CD14-positive monocyte (primary cell): ENCODE data around the gene ZNF423. TPM values are rescaled to one million over a fixed set of nuclear protein-coding genes. Genes with fewer than 3 reads are reported as not detected.

Source experiments
- DNase-seq, 3 donors: peaks; one replicate each; pipeline ENCODE4 v3.0.0-alpha.2; 2011 to 2022
- H2AFZ ChIP-seq: 2 replicates; pipeline ENCODE4 v1.6.0; 2012; ENCODE audit warnings: mild to moderate bottlenecking, low read depth, low read length, inconsistent platforms; ENCODE audit not compliant: insufficient read depth, poor library complexity, severe bottlenecking
- H3K27ac ChIP-seq, 2 donors: 1 replicate in 1 of 2; 2 replicates in 1 of 2; pipeline ENCODE4 v1.5.1; 2012 to 2013; ENCODE audit warnings: low read length in 2 of 2, control low read depth in 1 of 2, inconsistent platforms in 1 of 2, low read depth in 1 of 2, mild to moderate bottlenecking in 1 of 2
- H3K27me3 ChIP-seq, 2 donors: one replicate each; pipeline versions ENCODE4 v1.6.0 to v1.6.1; 2011 to 2013; ENCODE audit warnings: low read length in 2 of 2; ENCODE audit not compliant: control insufficient read depth in 2 of 2, insufficient read depth in 2 of 2
- H3K36me3 ChIP-seq, 2 donors: replicated peaks in 1 of 2; 1 replicate in 1 of 2; 2 replicates in 1 of 2; pipeline versions ENCODE4 v1.5.1 to v1.6.1; 2012 to 2013; ENCODE audit warnings: low read length in 2 of 2, control low read depth in 1 of 2, inconsistent platforms in 1 of 2, mild to moderate bottlenecking in 1 of 2; ENCODE audit not compliant: insufficient read depth in 2 of 2, control insufficient read depth in 1 of 2
- H3K4me1 ChIP-seq, 2 donors: 1 replicate in 1 of 2; 2 replicates in 1 of 2; pipeline versions ENCODE4 v1.5.1 to v1.6.1; 2012 to 2013; ENCODE audit warnings: low read length in 2 of 2, control low read depth in 1 of 2, inconsistent platforms in 1 of 2, mild to moderate bottlenecking in 1 of 2, moderate library complexity in 1 of 2; ENCODE audit not compliant: insufficient read depth in 2 of 2, control insufficient read depth in 1 of 2
- H3K4me2 ChIP-seq: replicated peaks from 2 replicates; pipeline ENCODE3; 2012; ENCODE audit warnings: low read length, moderate library complexity, mild to moderate bottlenecking; ENCODE audit not compliant: poor library complexity, severe bottlenecking; ENCODE audit errors: extremely low read depth
- H3K4me3 ChIP-seq, 3 experiments: fragments of 200-600 bp in 1 of 3; sonication (generic) in 1 of 3; replicated peaks in 1 of 3; 1 replicate in 2 of 3; 2 replicates in 1 of 3; pipeline ENCODE4 v1.5.1; 2011 to 2013; ENCODE audit warnings: low read length in 3 of 3, mild to moderate bottlenecking in 3 of 3, control low read depth in 2 of 3, low read depth in 2 of 3, inconsistent platforms in 1 of 3, moderate library complexity in 1 of 3
- H3K79me2 ChIP-seq: 2 replicates; pipeline ENCODE4 v1.6.0; 2012; ENCODE audit warnings: mild to moderate bottlenecking, control low read depth, inconsistent platforms, low read length, moderate library complexity; ENCODE audit not compliant: insufficient read depth
- H3K9ac ChIP-seq: 2 replicates; pipeline ENCODE4 v1.6.0; 2017; ENCODE audit warnings: low read length, mild to moderate bottlenecking; ENCODE audit not compliant: insufficient read depth, poor library complexity, severe bottlenecking
- H3K9me3 ChIP-seq, 2 donors: replicated peaks in 1 of 2; 1 replicate in 1 of 2; 2 replicates in 1 of 2; pipeline versions ENCODE4 v1.5.1 to v1.6.1; 2012 to 2013; ENCODE audit warnings: low read length in 2 of 2, control low read depth in 1 of 2; ENCODE audit not compliant: control insufficient read depth in 1 of 2, insufficient read depth in 1 of 2
- H4K20me1 ChIP-seq: 2 replicates; pipeline ENCODE4 v1.6.0; 2012; ENCODE audit warnings: mild to moderate bottlenecking, low read length, control low read depth, moderate library complexity; ENCODE audit not compliant: insufficient read depth
- H3K27ac Mint-ChIP-seq, 7 donors: one replicate each; pipeline ENCODE4 v1.8.0; 2020; ENCODE audit warnings: mild to moderate bottlenecking in 7 of 7, mixed read lengths in 7 of 7, moderate library complexity in 6 of 7, inconsistent platforms in 2 of 7
- H3K27me3 Mint-ChIP-seq, 3 donors: one replicate each; pipeline ENCODE4 v1.8.0; 2021 to 2022; ENCODE audit warnings: low read depth in 3 of 3, mild to moderate bottlenecking in 3 of 3, mixed read lengths in 3 of 3, moderate library complexity in 3 of 3, inconsistent platforms in 1 of 3
- H3K36me3 Mint-ChIP-seq, 2 donors: one replicate each; pipeline ENCODE4 v1.8.0; 2020; ENCODE audit warnings: mixed read lengths in 2 of 2, inconsistent platforms in 1 of 2, mild to moderate bottlenecking in 1 of 2
- H3K4me1 Mint-ChIP-seq: one replicate; pipeline ENCODE4 v1.8.0; 2020; ENCODE audit warnings: mild to moderate bottlenecking, mixed read lengths
- H3K4me3 Mint-ChIP-seq, 2 donors: one replicate each; pipeline ENCODE4 v1.8.0; 2020; ENCODE audit warnings: mild to moderate bottlenecking in 2 of 2, mixed read lengths in 2 of 2, moderate library complexity in 1 of 2
- H3K9me3 Mint-ChIP-seq, 7 donors: one replicate each; pipeline ENCODE4 v1.8.0; 2020 to 2022; ENCODE audit warnings: mixed read lengths in 7 of 7, mild to moderate bottlenecking in 6 of 7, moderate library complexity in 6 of 7, inconsistent platforms in 2 of 7
- WGBS: methylation state at CpG from one replicate; pipeline ENCODE4 v1.1.5; 2013; ENCODE audit warnings: missing lambda C conversion rate; ENCODE audit not compliant: insufficient coverage; 5-methylcytosine and 5-hydroxymethylcytosine counted together
- intact Hi-C, 2 donors: fragments of 100-400 bp; cut with micrococcal nuclease; formaldehyde crosslinking; loops; one replicate each; pipeline versions ENCODE4 v1.15.0 to v1.15.1; 2023
- polyA plus RNA-seq, 3 donors: library from polyadenylated mRNA; depleted of rRNA in 1 of 3; unstranded in 2 of 3; stranded (reverse) in 1 of 3; fragments of 300-500 nt in 2 of 3; fragments of >200 nt in 1 of 3; fragmentation: Illumina TruSeq in 2 of 3; gene quantifications; 1 replicate in 2 of 3; 2 replicates in 1 of 3; pipeline ENCODE4 v1.2.3, GENCODE V29; 2012 to 2021
- TF ChIP-seq, protein P1 (sequence below): fragments of 200-600 bp; IDR thresholded peaks from one replicate; pipeline ENCODE4 v1.8.0; 2022; ENCODE audit warnings: antibody characterized with exemption, mild to moderate bottlenecking

ZNF423 gene
- polyA plus RNA-seq, 3 donors, result not detected

GRCh38 chr16:49809062-49809461 lies 46.9 kb downstream of the ZNF423 start:
- Histone ChIP-seq H3K4me2 (no peak overlapping the region), H3K9me3 (no peaks in the 10 kb centered on the region), H3K9ac (no peak overlapping the region), H4K20me1 (no peaks in the 10 kb centered on the region), H3K4me1 (no peaks in the 10 kb centered on the region), H2AFZ (no peak overlapping the region), H3K27me3 (no peaks in the 10 kb centered on the region), H3K27ac (no peak overlapping the region), H3K36me3 (no peaks in the 10 kb centered on the region), H3K4me3 (no peak overlapping the region), H3K79me2 (no peaks in the 10 kb centered on the region)
- no peak overlapping the region for H3K27ac Mint-ChIP-seq
- TF ChIP-seq, protein P1, sequence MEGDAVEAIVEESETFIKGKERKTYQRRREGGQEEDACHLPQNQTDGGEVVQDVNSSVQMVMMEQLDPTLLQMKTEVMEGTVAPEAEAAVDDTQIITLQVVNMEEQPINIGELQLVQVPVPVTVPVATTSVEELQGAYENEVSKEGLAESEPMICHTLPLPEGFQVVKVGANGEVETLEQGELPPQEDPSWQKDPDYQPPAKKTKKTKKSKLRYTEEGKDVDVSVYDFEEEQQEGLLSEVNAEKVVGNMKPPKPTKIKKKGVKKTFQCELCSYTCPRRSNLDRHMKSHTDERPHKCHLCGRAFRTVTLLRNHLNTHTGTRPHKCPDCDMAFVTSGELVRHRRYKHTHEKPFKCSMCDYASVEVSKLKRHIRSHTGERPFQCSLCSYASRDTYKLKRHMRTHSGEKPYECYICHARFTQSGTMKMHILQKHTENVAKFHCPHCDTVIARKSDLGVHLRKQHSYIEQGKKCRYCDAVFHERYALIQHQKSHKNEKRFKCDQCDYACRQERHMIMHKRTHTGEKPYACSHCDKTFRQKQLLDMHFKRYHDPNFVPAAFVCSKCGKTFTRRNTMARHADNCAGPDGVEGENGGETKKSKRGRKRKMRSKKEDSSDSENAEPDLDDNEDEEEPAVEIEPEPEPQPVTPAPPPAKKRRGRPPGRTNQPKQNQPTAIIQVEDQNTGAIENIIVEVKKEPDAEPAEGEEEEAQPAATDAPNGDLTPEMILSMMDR, result no peak
- H3K4me1 Mint-ChIP-seq, result no peaks in the 10 kb centered on the region
- intact Hi-C loops, result no loop called here
- WGBS, result 95% methylated on average over 15 of the region's 17 CpGs
- H3K4me3 Mint-ChIP-seq, result no peak overlapping the region
- no peaks in the 10 kb centered on the region for H3K36me3 Mint-ChIP-seq
- H3K27me3 Mint-ChIP-seq, result peaks cover 0 to 7% (median 0%) of the 10 kb centered on the region in 3 donors
- no peaks in the 10 kb centered on the region for H3K9me3 Mint-ChIP-seq
- no peak for DNase-seq

GRCh38 chr16:49806446-49806845 lies 49.5 kb downstream of the ZNF423 start:
- no peak overlapping the region for H3K27ac Mint-ChIP-seq

More at GRCh38 chr16:49806446-49806845, 49.5 kb downstream of the ZNF423 start:
- Histone ChIP-seq H3K36me3 (no peaks in the 10 kb centered on the region), H3K4me3 (no peak overlapping the region), H3K27me3 (no peaks in the 10 kb centered on the region), H4K20me1 (no peaks in the 10 kb centered on the region), H3K9ac (no peak overlapping the region), H3K9me3 (no peaks in the 10 kb centered on the region), H3K4me1 (no peaks in the 10 kb centered on the region), H3K27ac (no peak overlapping the region), H3K4me2 (no peak overlapping the region), H2AFZ (no peak overlapping the region), H3K79me2 (no peaks in the 10 kb centered on the region)
- TF ChIP-seq, protein P1, result no peak
- DNase-seq, result no peak
- 0% methylated on average over 2 of the region's 4 CpGs for WGBS
- no peaks in the 10 kb centered on the region for H3K9me3 Mint-ChIP-seq
- no peaks in the 10 kb centered on the region for H3K4me1 Mint-ChIP-seq
- intact Hi-C loops, result no loop called here
- peaks cover 3 to 9% (median 4%) of the 10 kb centered on the region in 3 donors for H3K27me3 Mint-ChIP-seq
- H3K4me3 Mint-ChIP-seq, result no peak overlapping the region
- no peaks in the 10 kb centered on the region for H3K36me3 Mint-ChIP-seq
